IMR-90 (cell line): Measurements from ENCODE around the gene INKA1. TPM values are rescaled to one million over a fixed set of nuclear protein-coding genes. Genes with fewer than 3 reads are reported as not detected.

Source experiments
- ATAC-seq: fragments of 200-7000 bp; cut with Tn5 transposase; 2 replicates; pipeline ENCODE4 v1.9.1; 2020; ENCODE audit warnings: low read depth, mild to moderate bottlenecking, moderate library complexity
- BruUV-seq: library from RNA; stranded (reverse); fragments of 400-500 nt; replicated peaks from 2 replicates; lab custom pipeline; 2021; lab: Mats Ljungman, UMichigan
- CTCF ChIA-PET: fragments of 300-600 bp; formaldehyde crosslinking; extraction: SDS; loops from one replicate; lab custom pipeline; 2021; ENCODE audit warnings: antibody characterized with exemption; lab: Yijun Ruan, JAX
- POLR2A ChIA-PET: fragments of 300-600 bp; sonication (Branson Sonifier 250); formaldehyde crosslinking; loops from one replicate; lab custom pipeline; 2022; ENCODE audit warnings: antibody characterized with exemption; ENCODE audit not compliant: unreplicated experiment; lab: Charles Lee
- DNase-seq: peaks from one replicate; pipeline ENCODE4 v3.0.0; 2013
- H2AFZ ChIP-seq: replicated peaks from 2 replicates; pipeline ENCODE3; 2013; ENCODE audit warnings: low read length, mild to moderate bottlenecking; ENCODE audit not compliant: poor library complexity
- H2AK5ac ChIP-seq: 2 replicates; pipeline ENCODE4 v1.6.1; 2013; ENCODE audit warnings: low read depth, low read length, inconsistent platforms
- H2AK9ac ChIP-seq: replicated peaks from 2 replicates; pipeline ENCODE3; 2013; ENCODE audit warnings: mild to moderate bottlenecking, low read depth, low read length, moderate library complexity; ENCODE audit not compliant: poor library complexity
- H2BK120ac ChIP-seq: 2 replicates; pipeline ENCODE4 v1.6.1; 2013; ENCODE audit warnings: low read depth, low read length, inconsistent platforms
- H2BK15ac ChIP-seq: 3 replicates; pipeline ENCODE4 v1.6.1; 2013; ENCODE audit warnings: low read depth, low read length, inconsistent platforms
- H2BK20ac ChIP-seq: 2 replicates; pipeline ENCODE4 v1.6.1; 2013; ENCODE audit warnings: low read depth, mild to moderate bottlenecking, inconsistent platforms, low read length, moderate library complexity
- H2BK5ac ChIP-seq: 2 replicates; pipeline ENCODE4 v1.6.1; 2013; ENCODE audit warnings: mild to moderate bottlenecking, low read depth, low read length, inconsistent platforms; ENCODE audit not compliant: poor library complexity, severe bottlenecking
- H3K14ac ChIP-seq: replicated peaks from 2 replicates; pipeline ENCODE4 v1.6.1; 2013; ENCODE audit warnings: low read depth, low read length, inconsistent platforms
- H3K18ac ChIP-seq: 2 replicates; pipeline ENCODE4 v1.6.1; 2013; ENCODE audit warnings: low read depth, low read length, control low read depth
- H3K23ac ChIP-seq: 2 replicates; pipeline ENCODE4 v1.6.1; 2013; ENCODE audit warnings: low read depth, low read length, inconsistent platforms
- H3K27ac ChIP-seq: 2 replicates; pipeline ENCODE4 v1.5.1; 2013; ENCODE audit warnings: mild to moderate bottlenecking, control low read depth, low read length; ENCODE audit not compliant: insufficient read depth
- H3K27me3 ChIP-seq: 2 replicates; pipeline ENCODE4 v1.6.1; 2013; ENCODE audit warnings: low read length; ENCODE audit not compliant: control insufficient read depth, insufficient read depth
- H3K36me3 ChIP-seq: 2 replicates; pipeline ENCODE4 v1.6.1; 2013; ENCODE audit warnings: low read length, mixed read lengths; ENCODE audit not compliant: control insufficient read depth, insufficient read depth
- H3K4ac ChIP-seq: 2 replicates; pipeline ENCODE4 v1.6.1; 2013; ENCODE audit warnings: low read depth, low read length, inconsistent platforms
- H3K4me1 ChIP-seq: 2 replicates; pipeline ENCODE4 v1.6.1; 2013; ENCODE audit warnings: low read length, mixed read lengths; ENCODE audit not compliant: control insufficient read depth, insufficient read depth
- H3K4me2 ChIP-seq: 2 replicates; pipeline ENCODE4 v1.6.1; 2013; ENCODE audit warnings: low read depth, mild to moderate bottlenecking, control low read depth, low read length, moderate library complexity
- H3K4me3 ChIP-seq: 2 replicates; pipeline ENCODE4 v1.5.1; 2013; ENCODE audit warnings: low read depth, mild to moderate bottlenecking, control low read depth, low read length, moderate library complexity; ENCODE audit not compliant: insufficient read depth
- H3K56ac ChIP-seq: 2 replicates; pipeline ENCODE4 v1.6.1; 2013; ENCODE audit warnings: low read length, inconsistent platforms; ENCODE audit not compliant: insufficient read depth; ENCODE audit errors: extremely low read depth
- H3K79me1 ChIP-seq, 2 experiments: 2 replicates each; pipeline ENCODE4 v1.6.1; 2013; ENCODE audit warnings: low read length in 2 of 2, inconsistent platforms in 1 of 2, low read depth in 1 of 2
- H3K9ac ChIP-seq: 2 replicates; pipeline ENCODE4 v1.6.1; 2013; ENCODE audit warnings: low read depth, low read length, control low read depth
- H3K9me1 ChIP-seq: 2 replicates; pipeline ENCODE4 v1.6.1; 2013; ENCODE audit warnings: low read length, inconsistent platforms; ENCODE audit not compliant: insufficient read depth
- H3K9me3 ChIP-seq: 2 replicates; pipeline ENCODE4 v1.6.1; 2013; ENCODE audit warnings: low read length; ENCODE audit not compliant: control insufficient read depth, insufficient read depth
- H4K20me1 ChIP-seq: 2 replicates; pipeline ENCODE4 v1.6.1; 2013; ENCODE audit warnings: low read length, inconsistent platforms; ENCODE audit not compliant: insufficient read depth
- H4K5ac ChIP-seq: 2 replicates; pipeline ENCODE4 v1.6.1; 2013; ENCODE audit warnings: mild to moderate bottlenecking, low read depth, low read length, control low read depth
- H4K8ac ChIP-seq, 2 experiments: 2 replicates each; pipeline ENCODE4 v1.6.1; 2013; ENCODE audit warnings: low read depth in 2 of 2, low read length in 2 of 2, control low read depth in 1 of 2, inconsistent platforms in 1 of 2
- H4K91ac ChIP-seq: 2 replicates; pipeline ENCODE4 v1.6.1; 2013; ENCODE audit warnings: low read depth, low read length, inconsistent platforms; ENCODE audit not compliant: insufficient read depth
- BHLHE40 ChIP-seq: fragments of 150-350 bp; IDR thresholded peaks from 2 replicates; pipeline ENCODE4 v1.6.1; 2016; ENCODE audit warnings: mild to moderate bottlenecking, low read depth, low read length
- CEBPB ChIP-seq: IDR thresholded peaks from 2 replicates; pipeline ENCODE4 v1.6.1; 2012; ENCODE audit warnings: low read depth, low read length, improper control_type of control experiment
- CHD1 ChIP-seq: IDR thresholded peaks from 2 replicates; pipeline ENCODE4 v1.6.1; 2012; ENCODE audit warnings: low read depth, low read length, improper control_type of control experiment
- FOS ChIP-seq: fragments of 150-350 bp; IDR thresholded peaks from 2 replicates; pipeline ENCODE4 v1.6.1; 2016; ENCODE audit warnings: low read depth, low read length
- MAFK ChIP-seq: IDR thresholded peaks from 2 replicates; pipeline ENCODE4 v1.6.1; 2012; ENCODE audit warnings: low read depth, low read length, improper control_type of control experiment
- MAZ ChIP-seq: IDR thresholded peaks from 2 replicates; pipeline ENCODE4 v1.6.1; 2012; ENCODE audit warnings: low read depth, mild to moderate bottlenecking, low read length, improper control_type of control experiment, moderate library complexity, borderline replicate concordance
- MXI1 ChIP-seq: IDR thresholded peaks from 2 replicates; pipeline ENCODE4 v1.6.1; 2012; ENCODE audit warnings: low read depth, mild to moderate bottlenecking, low read length, moderate library complexity, borderline replicate concordance
- NFE2L2 ChIP-seq: fragments of 150-350 bp; IDR thresholded peaks from 2 replicates; pipeline ENCODE4 v1.6.1; 2016; ENCODE audit warnings: low read depth, mild to moderate bottlenecking, low read length
- POLR2A ChIP-seq: IDR thresholded peaks from 2 replicates; pipeline ENCODE4 v1.6.1; 2012; ENCODE audit warnings: mild to moderate bottlenecking, low read depth, low read length
- RAD21 ChIP-seq: IDR thresholded peaks from 2 replicates; pipeline ENCODE4 v1.6.1; 2012; ENCODE audit warnings: low read length, improper control_type of control experiment
- RCOR1 ChIP-seq: IDR thresholded peaks from 2 replicates; pipeline ENCODE4 v1.6.1; 2012; ENCODE audit warnings: mild to moderate bottlenecking, low read length, improper control_type of control experiment; ENCODE audit not compliant: insufficient replicate concordance
- RFX5 ChIP-seq: IDR thresholded peaks from 2 replicates; pipeline ENCODE4 v1.8.0; 2012; ENCODE audit warnings: low read depth, mild to moderate bottlenecking, low read length, moderate library complexity
- SMC3 ChIP-seq: fragments of 150-350 bp; IDR thresholded peaks from 2 replicates; pipeline ENCODE4 v1.6.1; 2016; ENCODE audit warnings: low read depth, mild to moderate bottlenecking, antibody characterized with exemption, low read length, moderate library complexity
- WGBS, 2 experiments: methylation state at CpG; one replicate each; pipeline versions ENCODE4 v1.1.5 to v1.1.7; 2013; ENCODE audit warnings: missing lambda C conversion rate in 2 of 2; ENCODE audit not compliant: insufficient read length in 1 of 2; ENCODE audit errors: extremely low coverage in 2 of 2; 5-methylcytosine and 5-hydroxymethylcytosine counted together
- dilution Hi-C: fragments of 300-500 bp; cut with HindIII; formaldehyde crosslinking; loops from one replicate; pipeline ENCODE4 v1.14.3; 2018; ENCODE audit warnings: low sequenced_read_pairs; ENCODE audit not compliant: unreplicated experiment
- in situ Hi-C: fragments of 300-500 bp; cut with MboI; formaldehyde crosslinking; loops from 3 replicates; pipeline ENCODE4 v1.14.3; 2019; ENCODE audit warnings: low sequenced_read_pairs, inconsistent platforms, mixed read lengths
- intact Hi-C: fragments of 100-400 bp; cut with micrococcal nuclease; formaldehyde crosslinking; loops from 2 replicates; pipeline ENCODE4 v1.10.0; 2022
- polyA plus RNA-seq, 3 experiments: library from polyadenylated mRNA; depleted of rRNA; stranded (reverse); fragments of >200 nt; gene quantifications; 2 replicates each; pipeline ENCODE4 v1.2.3, GENCODE V29; 2012; ENCODE audit warnings: low replicate concordance in 1 of 3
- total RNA-seq: library from RNA; depleted of rRNA; stranded (reverse); fragments of >200 nt; gene quantifications from 2 replicates; pipeline ENCODE4 v1.2.3, GENCODE V29; 2012
- TF ChIP-seq, protein P1 (sequence below): fragments of 150-350 bp; IDR thresholded peaks from 2 replicates; pipeline ENCODE4 v1.6.1; 2016; ENCODE audit warnings: low read depth, mild to moderate bottlenecking, low read length, moderate library complexity, borderline replicate concordance
- TF ChIP-seq, protein P2 (sequence below): conservative IDR thresholded peaks from 2 replicates; pipeline ENCODE4 v1.5.1; 2012; ENCODE audit warnings: mild to moderate bottlenecking, low read depth, low read length, improper control_type of control experiment
- TF ChIP-seq, protein P3 (sequence below): fragments of 150-350 bp; IDR thresholded peaks from 2 replicates; pipeline ENCODE4 v1.6.1; 2017; ENCODE audit warnings: mild to moderate bottlenecking, antibody characterized with exemption, low read length, low read depth

INKA1 gene
- total and polyA plus RNA-seq, 2 of the 4 experiments (the other 2 are of a cell fraction) = 2.3 to 4.5 TPM

DNA sequence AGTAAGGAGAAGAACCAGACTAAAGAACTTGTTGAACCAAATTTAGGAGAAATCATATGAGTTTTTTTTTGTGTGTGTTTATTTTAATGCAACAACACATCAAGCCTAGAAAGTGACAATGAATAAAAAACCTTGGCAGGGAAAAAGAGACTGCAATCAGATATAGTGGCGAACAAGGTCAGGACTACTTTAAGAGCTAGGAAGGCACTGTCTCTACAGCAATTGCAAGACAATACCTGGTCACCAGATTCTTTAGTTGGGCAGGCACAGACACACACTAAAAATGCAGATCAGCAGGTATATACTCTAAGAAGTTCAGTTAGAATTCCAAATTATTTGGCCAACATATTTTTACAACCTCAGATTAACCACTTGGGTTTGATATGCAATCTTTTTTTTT is 48.5 kb upstream of the INKA1 start:
- CTCF ChIA-PET = no interaction called here
- BruUV-seq = no TSS peak
- Histone ChIP-seq H2BK120ac (no peak overlapping the region), H4K20me1 (peaks cover 47% of the 10 kb centered on the region), H2AFZ (no peak overlapping the region), H3K56ac (no peak overlapping the region), H3K36me3 (no peaks in the 10 kb centered on the region), H3K23ac (no peak overlapping the region), H2BK15ac (no peak overlapping the region), H4K5ac (no peak overlapping the region), H3K27me3 (no peaks in the 10 kb centered on the region), H4K91ac (no peak overlapping the region), H3K4me3 (no peak overlapping the region), H2AK5ac (no peak overlapping the region), H2BK20ac (no peak overlapping the region), H3K9ac (no peak overlapping the region), H3K4ac (no peak overlapping the region), H2AK9ac (no peak overlapping the region), H3K4me2 (no peak overlapping the region), H3K9me1 (peaks cover 7% of the 10 kb centered on the region; the same call in 1 of the 2 replicates), H3K79me1 (peaks cover 38 to 73% of the 10 kb centered on the region in 2 experiments), H3K18ac (no peak overlapping the region), H3K27ac (no peak overlapping the region), H2BK5ac (no peak overlapping the region), H4K8ac (no peak overlapping the region), H3K9me3 (no peaks in the 10 kb centered on the region), H3K14ac (no peak overlapping the region), H3K4me1 (peaks cover 5% of the 10 kb centered on the region; the same call in 1 of the 2 replicates)
- TF ChIP-seq NFE2L2 (no peak), POLR2A (no peak), MAZ (no peak), SMC3 (no peak), BHLHE40 (no peak), RAD21 (no peak), FOS (no peak), MAFK (no peak), MXI1 (no peak), CEBPB (no peak), CHD1 (no peak), RFX5 (no peak), RCOR1 (no peak)
- TF ChIP-seq, protein P1, sequence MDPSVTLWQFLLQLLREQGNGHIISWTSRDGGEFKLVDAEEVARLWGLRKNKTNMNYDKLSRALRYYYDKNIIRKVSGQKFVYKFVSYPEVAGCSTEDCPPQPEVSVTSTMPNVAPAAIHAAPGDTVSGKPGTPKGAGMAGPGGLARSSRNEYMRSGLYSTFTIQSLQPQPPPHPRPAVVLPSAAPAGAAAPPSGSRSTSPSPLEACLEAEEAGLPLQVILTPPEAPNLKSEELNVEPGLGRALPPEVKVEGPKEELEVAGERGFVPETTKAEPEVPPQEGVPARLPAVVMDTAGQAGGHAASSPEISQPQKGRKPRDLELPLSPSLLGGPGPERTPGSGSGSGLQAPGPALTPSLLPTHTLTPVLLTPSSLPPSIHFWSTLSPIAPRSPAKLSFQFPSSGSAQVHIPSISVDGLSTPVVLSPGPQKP = no peak
- TF ChIP-seq, protein P2, sequence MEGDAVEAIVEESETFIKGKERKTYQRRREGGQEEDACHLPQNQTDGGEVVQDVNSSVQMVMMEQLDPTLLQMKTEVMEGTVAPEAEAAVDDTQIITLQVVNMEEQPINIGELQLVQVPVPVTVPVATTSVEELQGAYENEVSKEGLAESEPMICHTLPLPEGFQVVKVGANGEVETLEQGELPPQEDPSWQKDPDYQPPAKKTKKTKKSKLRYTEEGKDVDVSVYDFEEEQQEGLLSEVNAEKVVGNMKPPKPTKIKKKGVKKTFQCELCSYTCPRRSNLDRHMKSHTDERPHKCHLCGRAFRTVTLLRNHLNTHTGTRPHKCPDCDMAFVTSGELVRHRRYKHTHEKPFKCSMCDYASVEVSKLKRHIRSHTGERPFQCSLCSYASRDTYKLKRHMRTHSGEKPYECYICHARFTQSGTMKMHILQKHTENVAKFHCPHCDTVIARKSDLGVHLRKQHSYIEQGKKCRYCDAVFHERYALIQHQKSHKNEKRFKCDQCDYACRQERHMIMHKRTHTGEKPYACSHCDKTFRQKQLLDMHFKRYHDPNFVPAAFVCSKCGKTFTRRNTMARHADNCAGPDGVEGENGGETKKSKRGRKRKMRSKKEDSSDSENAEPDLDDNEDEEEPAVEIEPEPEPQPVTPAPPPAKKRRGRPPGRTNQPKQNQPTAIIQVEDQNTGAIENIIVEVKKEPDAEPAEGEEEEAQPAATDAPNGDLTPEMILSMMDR = no peak
- TF ChIP-seq, protein P3, sequence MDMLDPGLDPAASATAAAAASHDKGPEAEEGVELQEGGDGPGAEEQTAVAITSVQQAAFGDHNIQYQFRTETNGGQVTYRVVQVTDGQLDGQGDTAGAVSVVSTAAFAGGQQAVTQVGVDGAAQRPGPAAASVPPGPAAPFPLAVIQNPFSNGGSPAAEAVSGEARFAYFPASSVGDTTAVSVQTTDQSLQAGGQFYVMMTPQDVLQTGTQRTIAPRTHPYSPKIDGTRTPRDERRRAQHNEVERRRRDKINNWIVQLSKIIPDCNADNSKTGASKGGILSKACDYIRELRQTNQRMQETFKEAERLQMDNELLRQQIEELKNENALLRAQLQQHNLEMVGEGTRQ = no peak
- in situ Hi-C loops = no loop called here
- POLR2A ChIA-PET = no interaction called here
- DNase-seq (no peak), ATAC-seq (no peak)
- intact Hi-C loops = no loop called here
- 100% methylated on average over 1 of the region's 1 CpG; no CpG with 5 or more reads in 1 of the 2 experiments for WGBS, 2 experiments
- dilution Hi-C loops = no loop called here
